Astrocyte (in vitro differentiated cells and primary cell): ENCODE data around the gene G3BP1.

ENCODE experiments used
- CTCF ChIP-seq: IDR thresholded peaks from 2 replicates; pipeline ENCODE4 v1.5.1; 2011; ENCODE audit warnings: low read depth, mild to moderate bottlenecking, inconsistent platforms, low read length, moderate library complexity; ENCODE audit not compliant: insufficient read depth
- EZH2 ChIP-seq: IDR thresholded peaks from 2 replicates; pipeline ENCODE4 v1.6.1; 2012; ENCODE audit warnings: mild to moderate bottlenecking, low read length, inconsistent platforms; ENCODE audit not compliant: insufficient read depth

GRCh38 chr5:151784141-151784540 is 12.4 kb downstream of the G3BP1 start:
- TF ChIP-seq CTCF: no peak
- no peak for TF ChIP-seq EZH2
